Central memory CD8-positive, alpha-beta T cell (primary cell): Measurements from ENCODE around the gene RAP2A.

Source experiments
- ATAC-seq: fragments of 150-1000 bp; cut with Tn5 transposase; replicated peaks from 2 replicates; pipeline ENCODE4 v1.10.0; 2022; ENCODE audit warnings: mild to moderate bottlenecking, moderate FRiP score, moderate number of reproducible peaks; ENCODE audit not compliant: poor library complexity, severe bottlenecking; ENCODE audit errors: extremely low read depth
- DNase-seq, 2 donors: peaks; one replicate each; pipeline ENCODE4 v3.0.0; 2021; ENCODE audit warnings: low spot score in 2 of 2
- H3K27ac Mint-ChIP-seq: one replicate; pipeline ENCODE4 v1.8.0; 2022; ENCODE audit warnings: low read depth, mild to moderate bottlenecking, moderate library complexity, mixed read lengths
- H3K27me3 Mint-ChIP-seq: one replicate; pipeline ENCODE4 v1.8.0; 2022; ENCODE audit warnings: mixed read lengths
- H3K36me3 Mint-ChIP-seq: one replicate; pipeline ENCODE4 v1.8.0; 2022; ENCODE audit warnings: mild to moderate bottlenecking, moderate library complexity, mixed read lengths; ENCODE audit not compliant: insufficient read depth
- H3K4me1 Mint-ChIP-seq: one replicate; pipeline ENCODE4 v1.8.0; 2022; ENCODE audit warnings: mixed read lengths
- H3K4me3 Mint-ChIP-seq: one replicate; pipeline ENCODE4 v1.8.0; 2022; ENCODE audit warnings: mild to moderate bottlenecking, moderate library complexity, mixed read lengths
- H3K9me3 Mint-ChIP-seq: one replicate; pipeline ENCODE4 v1.8.0; 2022; ENCODE audit warnings: mixed read lengths

Gene RAP2A

GRCh38 chr13:97433727-97434396 is at the start of gene RAP2A:
RAP2A (plus strand) TSS chr13:97434169; CDS start chr13:97434471, 302 bp downstream.
- DNase-seq (peak; percentile 82 to 86), ATAC-seq (peak; percentile 64)
- H3K4me1 Mint-ChIP-seq: peaks cover 34% of the 10 kb centered on the region
- H3K9me3 Mint-ChIP-seq: no peaks in the 10 kb centered on the region
- peaks cover 20% of the 10 kb centered on the region for H3K36me3 Mint-ChIP-seq
- no peaks in the 10 kb centered on the region for H3K27me3 Mint-ChIP-seq
- H3K27ac Mint-ChIP-seq: peak within 1 kb of the TSS; percentile 98
- peak within 1 kb of the TSS; percentile 84 for H3K4me3 Mint-ChIP-seq

- DNase-seq: no peak
- H3K9me3 Mint-ChIP-seq: no peaks in the 10 kb centered on the region
- ATAC-seq: no peak
- H3K27ac Mint-ChIP-seq: no peak overlapping the region
- H3K4me1 Mint-ChIP-seq: peaks cover 27% of the 10 kb centered on the region
- H3K36me3 Mint-ChIP-seq: peaks cover 12% of the 10 kb centered on the region
- H3K27me3 Mint-ChIP-seq: no peaks in the 10 kb centered on the region
- H3K4me3 Mint-ChIP-seq: no peak overlapping the region
Observed at GRCh38 chr13:97384371-97384770, 49.6 kb upstream of the RAP2A start.

GRCh38 chr13:97385146-97385545 is 48.8 kb upstream of the RAP2A start:
- no peak for ATAC-seq
- H3K9me3 Mint-ChIP-seq: no peaks in the 10 kb centered on the region
- no peak overlapping the region for H3K4me3 Mint-ChIP-seq

GRCh38 chr13:97385854-97386253 is 48.1 kb upstream of the RAP2A start:
- Mint-ChIP-seq H3K9me3 (no peaks in the 10 kb centered on the region), H3K4me1 (peaks cover 27% of the 10 kb centered on the region), H3K27me3 (no peaks in the 10 kb centered on the region), H3K27ac (no peak overlapping the region), H3K36me3 (peaks cover 12% of the 10 kb centered on the region), H3K4me3 (no peak overlapping the region)
- DNase-seq: no peak
- no peak for ATAC-seq

More at GRCh38 chr13:97385146-97385545, 48.8 kb upstream of the RAP2A start:
- DNase-seq: no peak
- H3K36me3 Mint-ChIP-seq: peaks cover 12% of the 10 kb centered on the region
- H3K27me3 Mint-ChIP-seq: no peaks in the 10 kb centered on the region
- H3K27ac Mint-ChIP-seq: no peak overlapping the region
- peaks cover 27% of the 10 kb centered on the region for H3K4me1 Mint-ChIP-seq

GRCh38 chr13:97386801-97387484 is 47.0 kb upstream of the RAP2A start:
- Mint-ChIP-seq H3K27me3 (no peaks in the 10 kb centered on the region), H3K27ac (peak overlapping the region; percentile 26), H3K4me3 (no peak overlapping the region), H3K9me3 (no peaks in the 10 kb centered on the region), H3K4me1 (peaks cover 27% of the 10 kb centered on the region), H3K36me3 (peaks cover 10% of the 10 kb centered on the region)
- ATAC-seq (peak; percentile 28), DNase-seq (no peak)

GRCh38 chr13:97387485-97387839 is 46.5 kb upstream of the RAP2A start:
- Mint-ChIP-seq H3K27me3 (no peaks in the 10 kb centered on the region), H3K9me3 (no peaks in the 10 kb centered on the region), H3K36me3 (peaks cover 10% of the 10 kb centered on the region), H3K4me1 (peaks cover 27% of the 10 kb centered on the region), H3K4me3 (no peak overlapping the region), H3K27ac (peak overlapping the region; percentile 26)
- ATAC-seq: peak; percentile 24
- no peak for DNase-seq

- peaks cover 27% of the 10 kb centered on the region for H3K4me1 Mint-ChIP-seq
- no peaks in the 10 kb centered on the region for H3K27me3 Mint-ChIP-seq
- ATAC-seq (no peak), DNase-seq (no peak)
- H3K9me3 Mint-ChIP-seq: no peaks in the 10 kb centered on the region
- no peak overlapping the region for H3K27ac Mint-ChIP-seq
- H3K36me3 Mint-ChIP-seq: peaks cover 6% of the 10 kb centered on the region
- H3K4me3 Mint-ChIP-seq: no peak overlapping the region
Observed at GRCh38 chr13:97387890-97388289, 46.1 kb upstream of the RAP2A start.

GRCh38 chr13:97388373-97388772 is 45.6 kb upstream of the RAP2A start:
- ATAC-seq: no peak
- peaks cover 27% of the 10 kb centered on the region for H3K4me1 Mint-ChIP-seq
- no peak overlapping the region for H3K27ac Mint-ChIP-seq

GRCh38 chr13:97390941-97391600 is 42.9 kb upstream of the RAP2A start:
- Mint-ChIP-seq H3K36me3 (peaks cover 3% of the 10 kb centered on the region), H3K4me3 (no peak overlapping the region), H3K27me3 (no peaks in the 10 kb centered on the region), H3K27ac (no peak overlapping the region), H3K9me3 (no peaks in the 10 kb centered on the region), H3K4me1 (peaks cover 18% of the 10 kb centered on the region)
- ATAC-seq (no peak), DNase-seq (no peak)

More at GRCh38 chr13:97388373-97388772, 45.6 kb upstream of the RAP2A start:
- DNase-seq: no peak
- Mint-ChIP-seq H3K9me3 (no peaks in the 10 kb centered on the region), H3K27me3 (no peaks in the 10 kb centered on the region), H3K36me3 (peaks cover 3% of the 10 kb centered on the region), H3K4me3 (no peak overlapping the region)

GRCh38 chr13:97392020-97392419 is 41.9 kb upstream of the RAP2A start:
- Mint-ChIP-seq H3K9me3 (no peaks in the 10 kb centered on the region), H3K27ac (no peak overlapping the region), H3K36me3 (peaks cover 3% of the 10 kb centered on the region), H3K27me3 (no peaks in the 10 kb centered on the region), H3K4me3 (no peak overlapping the region), H3K4me1 (peaks cover 8% of the 10 kb centered on the region)
- ATAC-seq (no peak), DNase-seq (no peak)

- Mint-ChIP-seq H3K36me3 (peaks cover 3% of the 10 kb centered on the region), H3K4me3 (no peak overlapping the region), H3K27ac (no peak overlapping the region), H3K4me1 (no peaks in the 10 kb centered on the region), H3K9me3 (no peaks in the 10 kb centered on the region), H3K27me3 (no peaks in the 10 kb centered on the region)
- DNase-seq (no peak), ATAC-seq (no peak)
Observed at GRCh38 chr13:97394542-97394941, 39.4 kb upstream of the RAP2A start.

GRCh38 chr13:97395447-97396136 is 38.4 kb upstream of the RAP2A start:
- no peaks in the 10 kb centered on the region for H3K4me1 Mint-ChIP-seq
- no peaks in the 10 kb centered on the region for H3K9me3 Mint-ChIP-seq
- H3K27me3 Mint-ChIP-seq: no peaks in the 10 kb centered on the region
- no peak overlapping the region for H3K27ac Mint-ChIP-seq
- no peak overlapping the region for H3K4me3 Mint-ChIP-seq
- DNase-seq (no peak), ATAC-seq (no peak)
- H3K36me3 Mint-ChIP-seq: peaks cover 2% of the 10 kb centered on the region
